ENCODE measurements around the gene SCARF2.
A peak's percentile ranks its signal among the peaks of the same experiment; 100 is the strongest.
"Not testable (repeated sequence)": the region's sequence is repeated elsewhere in the genome, so short reads cannot be mapped to it uniquely, and the experiment has no call there.

SCARF2 gene

GRCh38 chr22:20405931-20406685, 31.5 kb downstream of the SCARF2 start:
- no peak for DNase-seq

GRCh38 chr22:20405291-20405930, 32.2 kb downstream of the SCARF2 start:
- no peak for DNase-seq

- no peak for DNase-seq
Observed at GRCh38 chr22:20404881-20405280, 32.7 kb downstream of the SCARF2 start.

GRCh38 chr22:20403779-20404140, 33.9 kb downstream of the SCARF2 start:
- DNase-seq, result no peak

GRCh38 chr22:20402960-20403778, 34.5 kb downstream of the SCARF2 start:
- no peak for DNase-seq

GRCh38 chr22:20401376-20402014, 36.1 kb downstream of the SCARF2 start:
- no peak for DNase-seq

GRCh38 chr22:20400606-20401375, 36.8 kb downstream of the SCARF2 start:
- DNase-seq, result no peak

- DNase-seq, result no peak
Observed at GRCh38 chr22:20399866-20400605, 37.6 kb downstream of the SCARF2 start.

GRCh38 chr22:20398420-20398819, 39.2 kb downstream of the SCARF2 start:
- no peak for DNase-seq

GRCh38 chr22:20397498-20397897, 40.1 kb downstream of the SCARF2 start:
- DNase-seq, result no peak

GRCh38 chr22:20396639-20397038, 41.0 kb downstream of the SCARF2 start:
- DNase-seq, result no peak

- no peak for DNase-seq
Observed at GRCh38 chr22:20395907-20396287, 41.7 kb downstream of the SCARF2 start.

- DNase-seq, result no peak
Observed at GRCh38 chr22:20395181-20395906, 42.3 kb downstream of the SCARF2 start.

GRCh38 chr22:20393705-20394476, 43.7 kb downstream of the SCARF2 start, which contains the start of gene ZNF74:
TSS of gene ZNF74 (plus strand) at chr22:20394151. CDS start at chr22:20394629, 478 bp downstream.
- DNase-seq, result peak; percentile 86

GRCh38 chr22:20392983-20393704, 44.5 kb downstream of the SCARF2 start:
- DNase-seq, result no peak

GRCh38 chr22:20392365-20392881, 45.2 kb downstream of the SCARF2 start:
- DNase-seq, result not testable (repeated sequence)

- DNase-seq, result no peak
Observed at GRCh38 chr22:20391222-20391621, 46.4 kb downstream of the SCARF2 start.

GRCh38 chr22:20390394-20390907, 47.2 kb downstream of the SCARF2 start:
- DNase-seq, result no peak

- no peak for DNase-seq
Observed at GRCh38 chr22:20389288-20389687, 48.3 kb downstream of the SCARF2 start.

All from stimulated activated CD8-positive, alpha-beta memory T cell treated with anti-CD3 and anti-CD28 coated beads, Interleukin-4, amount 100 ng/mL, for 48 hours (primary cell).